Adrenal gland (tissue), 5 donors: ENCODE measurements around the gene FAHD2A.

Experiments
- CTCF ChIP-seq, 6 experiments: fragments of 450-650 bp in 4 of 6; fragments of 200-600 bp in 2 of 6; sonication (generic) in 1 of 6; IDR thresholded peaks; 1 replicate in 5 of 6; 2 replicates in 1 of 6; pipeline versions ENCODE4 v1.5.1 to v1.8.0; 2016 to 2021; ENCODE audit warnings: antibody characterized with exemption in 6 of 6, mild to moderate bottlenecking in 2 of 6, moderate library complexity in 1 of 6
- POLR2A ChIP-seq, 2 donors: fragments of 450-650 bp; IDR thresholded peaks; one replicate each; pipeline ENCODE4 v1.6.1; 2017; ENCODE audit warnings: antibody characterized with exemption in 2 of 2, mild to moderate bottlenecking in 2 of 2, moderate library complexity in 1 of 2
- donor health status: DM: no; HTN: no; CAD: no.

- no peak for TF ChIP-seq CTCF (IDR thresholded peaks at IDR 0.05)
- no peak for TF ChIP-seq POLR2A (IDR thresholded peaks at IDR 0.05)
Measured at GRCh38 chr2:95392320-95392719, 10.2 kb upstream of the FAHD2A start.
